C1 segment of cervical spinal cord (tissue), 14 donors: ENCODE measurements around the gene LDLRAD3.
A peak's percentile ranks its signal among the peaks of the same experiment; 100 is the strongest.

Source experiments
- DNase-seq, 14 donors: peaks; one replicate each; lab custom pipeline; 2025; lab: John Stamatoyannopoulos, UW

Gene LDLRAD3

DNA sequence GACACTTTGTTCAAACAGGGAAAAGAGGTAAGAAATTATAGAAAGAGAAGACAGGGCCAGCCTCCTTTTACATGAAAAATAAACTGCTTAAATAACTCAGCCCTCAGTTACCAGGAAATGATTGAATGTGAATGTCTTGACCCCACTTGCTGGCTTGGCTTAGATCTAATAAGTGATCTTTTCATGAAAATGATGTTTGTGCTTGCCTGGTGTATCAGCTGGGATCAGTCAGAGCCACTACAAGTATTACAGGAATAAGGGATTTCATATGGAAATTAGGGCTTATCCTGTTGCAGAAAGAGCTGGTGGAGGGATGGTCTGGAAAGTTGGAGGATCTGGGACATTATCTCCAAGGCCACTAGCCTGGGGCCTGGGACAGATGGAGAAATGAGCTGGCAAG is 293.5 kb downstream of the LDLRAD3 start:
- DNase-seq: no peak

DNA sequence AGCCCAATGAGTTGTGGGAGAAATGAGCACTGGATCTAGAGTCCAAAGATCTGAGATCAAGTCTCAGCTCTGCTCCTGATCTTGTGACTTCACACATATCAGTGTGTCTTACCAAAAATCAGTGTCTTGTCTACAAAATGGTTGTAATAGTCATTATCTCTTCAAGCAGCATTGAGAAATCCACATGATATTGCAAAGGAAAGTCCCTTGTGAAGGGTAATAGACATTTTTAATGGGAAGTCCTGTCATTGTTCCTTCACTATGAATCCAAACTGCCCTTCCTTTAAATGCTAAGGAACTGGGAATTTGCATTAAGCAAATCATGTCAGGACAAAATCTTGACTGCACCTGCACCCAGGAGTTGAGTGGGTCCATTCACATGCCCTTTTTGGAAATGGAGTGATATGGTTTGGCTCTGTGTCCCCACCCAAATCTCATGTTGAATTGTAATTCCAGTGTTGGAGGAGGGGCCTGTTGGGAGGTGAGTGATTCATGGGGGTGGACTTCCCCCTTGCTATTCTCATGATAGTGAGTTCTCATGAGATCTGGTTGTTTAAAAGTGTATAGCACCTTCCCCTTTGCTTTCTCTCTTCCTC is 294.3 kb downstream of the LDLRAD3 start:
- DNase-seq: no peak

GRCh38 chr11:36238881-36239280 is 295.0 kb downstream of the LDLRAD3 start:
- no peak for DNase-seq

GRCh38 chr11:36239636-36240035 is 295.8 kb downstream of the LDLRAD3 start:
- peak in 7 of 14 donors; percentile 13 to 61 (median 27) for DNase-seq

DNA sequence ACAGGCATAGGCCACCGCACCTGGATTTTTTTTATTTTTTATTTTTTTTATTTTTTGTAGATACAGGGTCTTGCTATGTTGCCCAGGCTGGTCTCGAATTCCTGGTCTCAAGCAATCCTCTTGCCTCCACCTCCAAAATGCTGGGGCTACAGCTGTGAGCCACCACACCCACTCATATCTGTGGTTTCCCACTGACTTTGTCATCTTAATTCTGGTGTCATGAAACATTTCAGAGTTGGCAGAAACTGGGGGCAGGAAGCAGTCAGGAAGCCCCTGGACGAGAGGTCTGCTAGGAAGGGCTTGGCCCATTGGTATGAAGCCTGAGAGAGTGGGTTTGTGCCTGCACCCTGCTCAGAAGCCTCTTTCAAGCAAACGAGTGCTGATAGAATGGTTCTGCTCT is 296.3 kb downstream of the LDLRAD3 start:
- DNase-seq: no peak

DNA sequence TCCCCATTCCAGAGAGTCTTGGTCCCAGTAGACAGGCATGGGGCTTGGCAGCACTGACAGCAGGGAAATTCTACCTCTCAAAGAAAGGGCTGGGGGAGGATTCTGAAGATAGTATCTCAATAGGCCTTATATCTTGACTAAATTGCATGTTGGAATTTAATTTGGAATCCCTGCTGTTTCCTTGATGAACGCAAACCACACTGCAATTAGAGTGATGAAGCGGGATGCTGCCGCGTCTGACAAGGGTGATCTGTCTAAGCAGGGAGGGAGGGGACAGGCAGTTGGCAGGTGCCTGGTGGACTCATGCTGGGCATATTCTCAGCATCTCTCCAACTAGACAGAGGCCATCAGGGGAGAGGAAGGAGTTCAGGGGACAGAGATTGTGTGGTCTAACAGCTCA is 296.9 kb downstream of the LDLRAD3 start:
- peak in 1 of 14 donors; percentile 50 for DNase-seq

DNA sequence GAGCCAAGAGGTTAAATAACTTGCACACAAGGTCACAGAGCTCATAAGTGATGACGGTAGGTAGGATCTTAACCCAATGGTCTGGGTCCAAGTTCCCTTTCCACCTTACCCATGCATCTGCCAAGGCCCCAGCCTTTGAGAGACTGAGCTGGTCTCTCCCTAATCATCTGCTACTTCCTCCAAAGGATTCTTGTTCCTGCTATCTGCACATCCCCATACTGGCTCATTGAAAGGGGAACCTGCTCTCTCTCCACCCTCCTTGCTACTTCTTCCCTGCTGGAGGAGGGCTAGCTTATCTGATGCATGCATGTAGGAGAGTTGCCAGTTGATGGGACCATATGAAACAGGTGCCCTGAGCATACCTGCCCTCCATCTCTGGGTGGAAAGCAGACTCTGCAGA is 297.6 kb downstream of the LDLRAD3 start:
- DNase-seq: no peak

- peak in 2 of 14 donors; percentile 15 to 69 for DNase-seq
These were observed 299.8 kb downstream of the LDLRAD3 start for GRCh38 chr11:36243641-36244040.

DNA sequence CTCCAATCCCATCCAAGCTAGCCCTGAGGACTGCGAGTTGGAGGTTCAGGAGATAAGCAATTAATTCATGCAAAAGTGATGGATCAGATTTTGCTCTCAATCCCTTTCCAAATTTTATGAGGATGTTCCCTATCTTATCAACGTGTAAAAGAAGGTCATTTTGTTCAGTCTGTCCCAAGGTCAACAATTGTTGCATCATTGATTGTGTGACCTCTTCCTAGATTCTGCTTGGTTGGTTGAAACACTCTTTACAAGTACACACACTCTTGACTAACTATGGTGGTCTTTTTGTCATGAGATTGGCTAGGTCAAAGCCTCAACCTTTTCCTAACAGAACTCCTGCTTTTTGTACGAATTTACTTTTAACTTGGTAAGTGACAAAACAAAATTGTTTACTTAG is 303.6 kb downstream of the LDLRAD3 start:
- no peak for DNase-seq

DNA sequence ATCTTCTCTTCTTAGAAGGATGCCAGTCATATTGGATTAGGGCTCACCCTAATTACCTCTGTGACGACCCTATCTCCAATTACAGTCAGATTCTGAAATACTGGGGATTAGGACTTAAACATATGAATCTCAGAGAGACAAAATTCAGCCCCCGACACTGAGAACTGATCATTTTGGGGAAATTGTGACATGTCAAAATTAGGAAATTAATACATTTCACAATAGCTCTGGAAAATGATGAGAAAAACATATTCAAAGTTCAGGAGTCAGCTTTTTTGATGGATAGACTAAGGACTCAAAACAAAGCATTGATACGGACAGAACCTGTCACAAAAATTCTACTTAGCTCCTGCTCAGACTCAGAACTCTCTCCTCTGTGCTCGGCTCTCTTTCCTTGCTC is 304.6 kb downstream of the LDLRAD3 start:
- no peak for DNase-seq

- DNase-seq: no peak
These were observed 305.4 kb downstream of the LDLRAD3 start for GRCh38 chr11:36249246-36249645.

DNA sequence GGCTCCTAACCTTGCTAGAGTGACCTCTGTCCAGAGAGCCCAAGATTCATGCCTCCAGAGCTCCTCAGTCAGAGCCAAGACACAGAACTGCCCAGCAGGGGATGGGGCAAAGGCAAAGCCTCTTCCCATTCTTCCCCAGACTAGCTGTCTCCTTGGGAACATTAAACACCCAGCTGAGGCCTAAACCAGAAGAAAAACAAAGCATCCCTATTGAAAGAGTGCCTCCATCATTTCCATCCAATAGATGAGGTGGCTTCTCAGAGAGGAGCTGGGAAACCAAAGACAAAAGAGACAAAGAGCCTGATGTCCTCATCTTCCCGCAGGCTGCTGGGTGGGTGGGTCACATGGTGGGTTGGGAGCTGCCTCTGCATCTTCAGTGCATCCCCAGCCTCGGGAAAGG is 308.0 kb downstream of the LDLRAD3 start:
- peak in 10 of 14 donors; percentile 8 to 82 (median 42) for DNase-seq

DNA sequence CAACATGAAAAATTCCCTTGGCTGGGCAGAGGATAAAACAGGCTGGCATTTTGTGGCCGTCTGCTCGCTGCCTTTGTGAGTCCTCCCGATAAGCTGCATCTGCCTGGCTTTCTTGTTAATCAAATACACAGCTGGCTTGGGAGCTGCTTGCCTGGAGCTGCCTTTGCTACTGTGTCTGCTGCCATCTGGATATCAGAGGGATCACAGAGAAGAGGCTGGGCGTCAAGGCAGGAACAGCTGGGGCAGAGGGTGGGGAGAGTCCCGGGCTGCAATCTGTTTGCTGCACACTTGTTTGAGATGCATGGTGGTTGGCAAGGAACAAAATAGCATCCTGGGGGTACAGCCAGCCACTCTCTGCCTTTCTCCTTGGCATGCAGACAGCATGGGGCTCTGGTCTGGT is 309.4 kb downstream of the LDLRAD3 start:
- DNase-seq: peak in 7 of 14 donors; percentile 7 to 59 (median 28)

GRCh38 chr11:36254713-36255112 is 310.9 kb downstream of the LDLRAD3 start:
- DNase-seq: no peak

DNA sequence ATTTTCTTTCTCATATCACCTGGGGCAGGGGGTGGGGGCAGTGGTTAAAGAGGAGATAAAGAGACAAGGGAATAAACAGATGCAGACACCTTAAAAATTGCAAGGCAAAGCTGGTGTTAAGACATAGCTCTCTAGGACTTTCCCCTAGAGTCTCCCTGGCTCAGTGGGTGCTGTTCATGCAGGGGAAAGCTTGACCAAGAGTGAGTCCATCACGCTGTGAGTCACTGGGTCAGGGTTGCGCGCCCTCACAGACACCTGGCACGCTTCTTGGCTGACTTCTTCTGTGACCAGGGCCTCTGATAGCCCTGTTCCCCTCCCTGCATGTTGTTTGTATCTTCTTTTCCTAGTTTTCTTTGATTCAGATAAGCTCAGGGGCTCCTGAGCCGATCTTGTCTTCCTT is 313.5 kb downstream of the LDLRAD3 start:
- DNase-seq: peak in 1 of 14 donors; percentile 21

GRCh38 chr11:36258730-36259360 is 315.0 kb downstream of the LDLRAD3 start:
- peak in 11 of 14 donors; percentile 14 to 63 (median 42) for DNase-seq

DNA sequence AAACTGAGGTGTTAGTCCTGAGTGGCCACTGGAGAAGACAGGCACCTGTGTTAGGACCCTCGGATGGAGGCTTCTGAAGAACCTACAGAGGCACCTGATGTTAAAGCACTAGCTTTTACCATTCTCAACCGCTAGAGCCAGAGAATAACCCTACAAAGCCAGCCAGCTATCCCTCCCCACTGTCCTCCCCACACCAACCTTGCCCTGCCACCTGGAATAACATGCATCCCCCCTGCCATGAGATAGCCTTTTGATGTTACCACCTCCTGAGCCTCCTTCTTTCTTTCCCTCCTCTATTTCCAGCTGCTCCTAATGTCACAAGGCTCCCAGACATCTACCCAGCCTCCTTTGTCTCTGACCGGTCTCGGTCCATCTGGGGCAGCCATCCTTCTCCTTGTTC is 317.2 kb downstream of the LDLRAD3 start:
- DNase-seq: no peak

DNA sequence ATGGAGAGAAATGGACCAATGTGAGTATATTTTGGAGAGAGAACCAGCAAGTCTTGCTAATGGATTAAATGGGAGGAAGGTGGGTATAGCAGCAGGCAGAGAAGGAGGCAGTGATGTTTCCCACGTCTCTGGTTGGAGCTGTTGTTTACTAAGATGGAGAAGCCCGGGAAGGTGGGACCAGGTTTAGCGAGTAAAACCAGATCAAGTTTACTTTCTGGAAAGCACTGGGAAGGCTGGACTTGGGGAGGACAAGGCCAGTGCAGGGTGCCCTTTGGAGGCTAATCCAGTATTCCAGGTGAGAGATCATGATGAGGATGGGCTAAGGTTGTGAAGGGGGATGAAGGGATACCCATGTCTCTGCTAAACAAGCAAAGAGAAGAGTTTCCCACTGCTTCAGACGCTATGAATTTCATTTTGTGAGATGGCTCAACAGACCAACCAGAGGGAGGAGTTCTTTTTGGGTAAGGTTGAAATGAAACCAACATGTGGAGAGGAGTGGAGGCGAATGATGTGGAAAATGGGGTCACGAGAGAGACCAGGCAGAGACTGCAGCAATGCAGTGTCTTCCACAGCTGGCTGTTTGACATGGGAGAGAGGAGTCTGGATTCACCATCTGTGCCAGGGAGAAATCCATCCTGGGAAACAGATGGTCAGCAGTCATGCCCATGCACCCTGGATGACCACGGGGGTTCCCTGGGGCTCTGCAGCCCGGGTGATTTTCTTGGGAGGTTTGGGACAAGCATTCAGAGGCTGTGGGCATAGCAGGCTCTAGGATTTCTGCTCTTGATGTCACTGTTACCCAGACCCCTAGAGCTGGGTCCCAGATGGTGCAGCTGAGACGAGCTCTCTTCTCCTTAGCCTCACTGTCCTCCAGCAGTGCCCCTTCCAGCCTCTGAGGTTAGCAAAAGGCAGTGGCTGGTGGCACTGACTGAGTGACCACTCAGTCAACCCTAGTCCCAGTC is 320.4 kb downstream of the LDLRAD3 start:
- no peak for DNase-seq

GRCh38 chr11:36264973-36265344 is 321.1 kb downstream of the LDLRAD3 start:
- DNase-seq: no peak

- peak in 4 of 14 donors; percentile 5 to 32 (median 12) for DNase-seq
These were observed 322.1 kb downstream of the LDLRAD3 start for GRCh38 chr11:36265793-36266628.

DNA sequence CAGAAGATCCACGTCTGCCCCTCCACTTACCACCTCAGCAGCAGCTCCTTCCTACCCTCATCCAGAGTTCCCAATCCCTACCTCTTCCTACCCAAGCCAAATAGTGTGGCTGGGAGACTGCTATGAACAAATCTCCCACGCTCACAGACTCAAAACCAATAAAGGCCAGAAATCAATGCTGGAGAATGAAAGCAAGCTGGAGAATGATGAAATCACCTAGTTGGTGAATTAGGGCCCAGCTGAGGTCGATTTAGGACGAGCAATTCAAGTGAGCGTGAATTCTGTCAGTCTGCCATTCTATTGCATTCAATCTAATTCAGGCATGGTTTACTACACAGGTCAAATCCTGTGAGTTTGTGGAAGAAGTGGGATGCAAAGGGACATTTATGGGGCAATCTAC is 322.9 kb downstream of the LDLRAD3 start:
- DNase-seq: no peak
